ENCODE data around the gene CCPG1. TPM values are rescaled to one million over a fixed set of nuclear protein-coding genes. Genes with fewer than 3 reads are reported as not detected.

CCPG1 gene
- polyA plus RNA-seq, 1 donor (not counting 4 experiments of a cell fraction or from before 2014, with no cell fraction given), result 12.4 TPM

DNA sequence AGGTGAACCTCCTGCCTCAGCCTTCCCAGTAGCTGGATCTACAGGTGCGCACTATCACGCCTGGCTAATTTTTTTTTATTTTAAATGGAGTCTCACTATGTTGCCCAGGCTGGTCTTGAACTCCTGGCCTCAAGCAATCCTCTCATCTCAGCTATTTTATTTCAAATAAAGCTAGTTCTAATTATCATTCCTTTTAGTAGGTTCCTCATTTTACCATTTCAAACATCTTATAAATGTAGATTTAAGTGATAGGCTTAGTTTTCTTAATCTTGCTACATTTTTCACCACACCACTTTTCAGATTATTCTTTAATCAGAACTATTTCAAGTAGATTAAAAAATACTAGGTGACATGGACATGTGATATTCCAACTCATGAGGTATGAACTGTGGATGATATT lies 58.9 kb downstream of the CCPG1 start:
- no peaks in the 10 kb centered on the region for H3K36me3 ChIP-seq (ENCODE audit: control insufficient read depth in 2 of 2, extremely low read depth in 1 of 2, insufficient read depth in 2 of 2, low read length in 2 of 2)
- TF ChIP-seq, protein P1, sequence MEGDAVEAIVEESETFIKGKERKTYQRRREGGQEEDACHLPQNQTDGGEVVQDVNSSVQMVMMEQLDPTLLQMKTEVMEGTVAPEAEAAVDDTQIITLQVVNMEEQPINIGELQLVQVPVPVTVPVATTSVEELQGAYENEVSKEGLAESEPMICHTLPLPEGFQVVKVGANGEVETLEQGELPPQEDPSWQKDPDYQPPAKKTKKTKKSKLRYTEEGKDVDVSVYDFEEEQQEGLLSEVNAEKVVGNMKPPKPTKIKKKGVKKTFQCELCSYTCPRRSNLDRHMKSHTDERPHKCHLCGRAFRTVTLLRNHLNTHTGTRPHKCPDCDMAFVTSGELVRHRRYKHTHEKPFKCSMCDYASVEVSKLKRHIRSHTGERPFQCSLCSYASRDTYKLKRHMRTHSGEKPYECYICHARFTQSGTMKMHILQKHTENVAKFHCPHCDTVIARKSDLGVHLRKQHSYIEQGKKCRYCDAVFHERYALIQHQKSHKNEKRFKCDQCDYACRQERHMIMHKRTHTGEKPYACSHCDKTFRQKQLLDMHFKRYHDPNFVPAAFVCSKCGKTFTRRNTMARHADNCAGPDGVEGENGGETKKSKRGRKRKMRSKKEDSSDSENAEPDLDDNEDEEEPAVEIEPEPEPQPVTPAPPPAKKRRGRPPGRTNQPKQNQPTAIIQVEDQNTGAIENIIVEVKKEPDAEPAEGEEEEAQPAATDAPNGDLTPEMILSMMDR (optimal IDR thresholded peaks at IDR 0.05 in 1 of 3, IDR thresholded peaks at IDR 0.05 in 1 of 3, conservative IDR thresholded peaks at IDR 0.05 in 1 of 3; ENCODE audit: extremely low read depth in 1 of 3, insufficient read depth in 2 of 3, low read length in 3 of 3), result no peak
- no peak for TF ChIP-seq EZH2 (IDR thresholded peaks at IDR 0.05; ENCODE audit: low read length)
- no peaks in the 10 kb centered on the region for H3K79me2 ChIP-seq (ENCODE audit: control insufficient read depth, insufficient read depth, low read length)
- H3K4me3 ChIP-seq (ENCODE audit: control insufficient read depth in 2 of 3, extremely low read depth in 1 of 3, insufficient read depth in 2 of 3, low read depth in 1 of 3, low read length in 3 of 3), result no peak overlapping the region
- no peaks in the 10 kb centered on the region for H3K9me1 ChIP-seq (ENCODE audit: control insufficient read depth, extremely low read depth, insufficient read depth, low read length)
- no peak overlapping the region for H2AFZ ChIP-seq (ENCODE audit: control insufficient read depth, low read length)
- no peaks in the 10 kb centered on the region for H3K27me3 ChIP-seq (ENCODE audit: control insufficient read depth, extremely low read depth, insufficient read depth, low read length)
- FAIRE-seq, result no peak
- no peak overlapping the region for H3K9ac ChIP-seq (ENCODE audit: control insufficient read depth, extremely low read depth, insufficient read depth, low read length)
- peaks cover 2% of the 10 kb centered on the region for H3K4me1 ChIP-seq (ENCODE audit: control insufficient read depth, extremely low read depth, insufficient read depth, low read length)
- no peak overlapping the region for H3K4me2 ChIP-seq (ENCODE audit: control insufficient read depth, extremely low read depth, insufficient read depth, low read depth, low read length)
- dilution Hi-C loops (cut with MboI; ENCODE audit: extremely low pct_ligation_motif_present, low sequenced_read_pairs), result no loop called here
- H4K20me1 ChIP-seq (ENCODE audit: control insufficient read depth, extremely low read depth, insufficient read depth, low read length), result no peaks in the 10 kb centered on the region
- H3K9me3 ChIP-seq (ENCODE audit: control insufficient read depth, low read depth, low read length), result no peaks in the 10 kb centered on the region
- H3K27ac ChIP-seq (ENCODE audit: control insufficient read depth, insufficient read depth, low read length), result no peak overlapping the region
- DNase-seq (ENCODE audit: low read depth, low spot score), result no peak

DNA sequence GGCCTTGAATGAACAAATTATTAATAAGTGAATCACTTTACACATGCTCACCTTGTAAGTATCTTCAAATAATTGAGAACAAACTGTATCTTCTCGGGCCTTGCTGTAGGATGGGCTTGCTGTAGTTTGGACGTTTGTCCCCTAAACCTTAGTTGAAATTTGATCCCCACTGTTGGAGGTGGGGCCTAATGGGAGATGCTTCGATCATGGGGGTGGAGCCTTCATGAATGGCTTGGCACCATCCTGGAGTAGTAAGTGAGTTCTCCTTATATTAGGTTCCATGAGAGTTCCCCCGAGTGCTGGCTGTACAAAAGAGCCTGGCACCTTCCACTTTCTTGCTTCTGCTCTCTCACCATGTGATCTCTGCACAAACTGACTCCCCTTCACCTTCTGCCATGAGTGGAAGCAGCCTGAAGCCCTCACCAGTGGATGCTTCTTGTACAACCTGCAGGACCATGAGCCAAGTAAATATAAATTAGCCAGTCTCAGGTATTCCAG lies 59.8 kb downstream of the CCPG1 start:
- H3K9ac ChIP-seq (ENCODE audit: control insufficient read depth, extremely low read depth, insufficient read depth, low read length), result no peak overlapping the region
- FAIRE-seq, result no peak

More for the DNA sequence above, 59.8 kb downstream of the CCPG1 start:
- no peak for DNase-seq (ENCODE audit: low read depth, low spot score)
- no peaks in the 10 kb centered on the region for H4K20me1 ChIP-seq (ENCODE audit: control insufficient read depth, extremely low read depth, insufficient read depth, low read length)
- H3K79me2 ChIP-seq (ENCODE audit: control insufficient read depth, insufficient read depth, low read length), result no peaks in the 10 kb centered on the region
- no peaks in the 10 kb centered on the region for H3K9me3 ChIP-seq (ENCODE audit: control insufficient read depth, low read depth, low read length)
- TF ChIP-seq, protein P1 (optimal IDR thresholded peaks at IDR 0.05 in 1 of 3, IDR thresholded peaks at IDR 0.05 in 1 of 3, conservative IDR thresholded peaks at IDR 0.05 in 1 of 3; ENCODE audit: extremely low read depth in 1 of 3, insufficient read depth in 2 of 3, low read length in 3 of 3), result no peak
- TF ChIP-seq EZH2 (IDR thresholded peaks at IDR 0.05; ENCODE audit: low read length), result no peak
- H3K27ac ChIP-seq (ENCODE audit: control insufficient read depth, insufficient read depth, low read length), result no peak overlapping the region
- peaks cover 11% of the 10 kb centered on the region for H3K4me1 ChIP-seq (ENCODE audit: control insufficient read depth, extremely low read depth, insufficient read depth, low read length)
- no peaks in the 10 kb centered on the region for H3K27me3 ChIP-seq (ENCODE audit: control insufficient read depth, extremely low read depth, insufficient read depth, low read length)
- no peaks in the 10 kb centered on the region for H3K9me1 ChIP-seq (ENCODE audit: control insufficient read depth, extremely low read depth, insufficient read depth, low read length)
- H3K4me2 ChIP-seq (ENCODE audit: control insufficient read depth, extremely low read depth, insufficient read depth, low read depth, low read length), result no peak overlapping the region
- H2AFZ ChIP-seq (ENCODE audit: control insufficient read depth, low read length), result no peak overlapping the region
- H3K4me3 ChIP-seq (ENCODE audit: control insufficient read depth in 2 of 3, extremely low read depth in 1 of 3, insufficient read depth in 2 of 3, low read depth in 1 of 3, low read length in 3 of 3), result no peak overlapping the region
- no peaks in the 10 kb centered on the region for H3K36me3 ChIP-seq (ENCODE audit: control insufficient read depth in 2 of 2, extremely low read depth in 1 of 2, insufficient read depth in 2 of 2, low read length in 2 of 2)
- dilution Hi-C loops (cut with MboI; ENCODE audit: extremely low pct_ligation_motif_present, low sequenced_read_pairs), result no loop called here
